ENCODE measurements around the gene ARHGEF10L.

Gene ARHGEF10L

DNA sequence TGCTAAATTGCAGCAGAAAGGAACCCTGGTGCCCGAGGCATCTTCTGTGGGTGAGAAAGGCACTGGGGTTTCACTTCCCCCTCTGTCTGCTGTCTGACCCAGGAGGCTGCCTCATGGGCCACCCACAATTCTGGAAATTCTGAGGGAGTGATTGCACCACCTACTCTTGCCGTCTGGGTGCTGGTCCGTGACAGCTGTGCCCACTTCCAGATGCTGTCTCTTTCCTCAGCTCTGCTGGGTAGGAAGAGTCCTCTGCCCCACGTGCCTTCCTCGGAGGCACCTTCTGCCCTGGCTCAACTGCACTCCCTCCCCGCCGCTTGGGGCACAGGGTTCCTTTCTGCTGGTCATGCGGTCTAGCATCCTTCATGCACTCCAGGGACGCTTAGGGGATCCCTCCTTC, 96.3 kb downstream of the ARHGEF10L start:
- DNase-seq (ENCODE audit: low read depth) = no peak

GRCh38 chr1:17636612-17637011, 97.1 kb downstream of the ARHGEF10L start:
- no peak for DNase-seq (ENCODE audit: low read depth)

DNA sequence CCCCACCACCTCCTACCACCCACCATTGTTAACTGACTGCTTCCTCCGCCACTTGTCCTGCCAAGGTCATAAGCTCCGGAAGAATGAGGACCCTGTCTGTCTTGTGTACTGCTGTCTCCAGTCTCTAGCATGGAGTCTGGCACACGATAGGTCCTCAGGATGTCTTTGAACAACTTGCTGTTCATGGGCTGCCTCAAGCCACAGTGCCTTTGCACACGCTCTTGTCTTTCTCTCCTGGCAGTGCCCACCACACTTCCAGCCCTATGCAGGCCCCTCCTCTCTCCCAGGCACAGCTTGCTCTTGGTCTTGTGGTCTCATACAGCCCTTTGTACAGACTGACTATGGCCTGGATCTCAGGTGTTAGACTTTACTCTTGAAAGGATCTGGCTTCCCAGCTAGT, 97.6 kb downstream of the ARHGEF10L start:
- DNase-seq (ENCODE audit: low read depth) = no peak

DNA sequence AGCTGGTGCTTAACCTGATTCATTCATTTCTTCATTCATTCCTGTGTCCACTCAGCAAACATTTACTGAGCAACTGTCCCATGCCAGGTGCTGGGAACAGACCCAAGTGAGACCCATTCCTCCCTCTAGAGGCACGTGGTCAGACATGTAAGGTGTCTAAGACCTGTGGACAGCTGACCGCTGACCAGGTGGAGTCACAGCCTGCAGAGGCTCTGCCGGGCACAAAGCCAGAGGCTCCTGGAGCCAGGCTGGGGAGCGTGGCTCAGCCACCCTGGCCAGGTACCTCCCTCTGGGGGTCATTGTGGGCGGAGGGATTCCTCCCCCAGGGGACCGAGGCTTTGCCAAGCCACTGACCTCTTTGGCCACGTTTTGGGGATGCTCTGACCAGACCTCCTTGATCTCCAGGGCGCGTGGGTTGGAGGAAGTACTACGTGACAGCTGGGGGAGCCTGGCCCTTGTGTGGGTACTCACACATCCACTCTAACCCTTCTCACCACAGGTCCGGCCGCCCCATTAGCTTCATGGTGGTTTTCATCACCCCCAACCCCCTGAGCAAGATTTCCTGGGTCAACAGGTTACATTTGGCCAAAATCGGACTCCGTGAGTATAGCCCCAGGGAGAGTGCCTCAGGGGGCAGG, 100.3 kb downstream of the ARHGEF10L start:
- DNase-seq (ENCODE audit: low read depth) = no peak

- DNase-seq (ENCODE audit: low read depth) = no peak
These were observed 100.9 kb downstream of the ARHGEF10L start for GRCh38 chr1:17640393-17640792.

- no peak for DNase-seq (ENCODE audit: low read depth)
These were observed 101.5 kb downstream of the ARHGEF10L start for GRCh38 chr1:17640975-17641374.

DNA sequence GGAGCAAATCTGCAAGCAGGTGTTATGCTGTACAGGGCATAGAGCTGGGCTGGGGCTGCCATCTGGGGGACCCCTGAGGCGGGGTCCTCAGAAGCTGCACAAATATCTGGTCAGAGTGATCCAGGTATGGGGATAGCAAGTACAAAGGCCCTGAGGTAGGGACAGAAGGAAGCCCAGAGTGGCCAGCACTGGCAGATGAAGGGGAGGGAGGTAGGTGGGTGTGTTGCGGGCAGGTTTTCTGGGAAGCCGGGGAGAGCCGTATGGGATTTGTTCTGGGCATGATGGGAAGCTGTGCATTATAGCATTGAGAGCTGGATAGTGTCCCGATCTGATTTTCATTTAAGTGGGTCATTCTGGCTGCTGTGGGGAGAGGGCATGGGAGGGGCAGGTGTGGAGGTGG, 102.7 kb downstream of the ARHGEF10L start:
- DNase-seq (ENCODE audit: low read depth) = no peak

GRCh38 chr1:17642943-17643342, 103.4 kb downstream of the ARHGEF10L start:
- DNase-seq (ENCODE audit: low read depth) = no peak

- no peak for DNase-seq (ENCODE audit: low read depth)
These were observed 104.6 kb downstream of the ARHGEF10L start for GRCh38 chr1:17643861-17644703.

GRCh38 chr1:17645068-17645911, 105.8 kb downstream of the ARHGEF10L start:
- DNase-seq (ENCODE audit: low read depth) = no peak

DNA sequence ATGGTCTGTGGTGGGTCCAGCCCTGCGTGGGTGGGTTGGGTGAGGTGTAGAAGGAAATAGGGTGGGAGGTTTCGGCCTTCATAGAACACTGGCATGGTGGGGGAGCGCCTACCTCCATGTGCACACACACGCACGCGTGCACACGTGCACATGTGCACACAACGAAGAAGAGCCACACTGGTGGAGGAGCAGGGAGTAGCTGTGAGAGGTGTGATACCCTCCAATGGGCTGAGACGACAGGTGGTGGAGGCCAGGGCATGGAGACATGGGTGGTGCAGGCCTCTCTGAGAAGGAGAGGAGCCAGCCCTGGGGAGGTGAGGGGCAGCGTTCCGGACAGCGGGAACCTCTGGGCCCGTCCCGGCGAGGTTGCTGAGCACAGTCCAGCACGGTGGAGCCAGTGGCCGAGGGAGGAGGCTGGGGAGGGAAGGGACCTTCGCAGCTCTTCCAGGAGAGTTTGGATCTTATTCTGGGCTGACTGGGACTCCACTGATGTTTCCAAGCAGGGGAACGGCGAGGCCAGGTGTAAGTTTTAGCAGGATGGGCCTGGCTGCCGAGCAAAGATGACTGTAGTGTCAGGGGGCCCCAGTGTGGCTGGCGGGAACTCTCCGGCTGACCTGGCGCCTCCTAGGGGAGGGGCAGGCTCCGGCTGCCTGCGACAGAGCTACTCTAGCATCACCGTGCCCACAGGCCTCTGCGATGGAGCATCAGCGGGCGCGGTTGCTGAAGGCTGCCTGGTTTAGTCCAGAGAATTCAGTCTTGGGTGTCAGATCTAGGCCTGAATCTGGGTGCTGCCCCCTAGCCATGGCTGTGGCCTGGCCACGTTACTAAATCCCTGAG, 107.2 kb downstream of the ARHGEF10L start:
- no peak for DNase-seq (ENCODE audit: low read depth)

- DNase-seq (ENCODE audit: low read depth) = no peak
These were observed 109.1 kb downstream of the ARHGEF10L start for GRCh38 chr1:17648457-17649145.

GRCh38 chr1:17649371-17650106, 110.0 kb downstream of the ARHGEF10L start:
- no peak for DNase-seq (ENCODE audit: low read depth)

DNA sequence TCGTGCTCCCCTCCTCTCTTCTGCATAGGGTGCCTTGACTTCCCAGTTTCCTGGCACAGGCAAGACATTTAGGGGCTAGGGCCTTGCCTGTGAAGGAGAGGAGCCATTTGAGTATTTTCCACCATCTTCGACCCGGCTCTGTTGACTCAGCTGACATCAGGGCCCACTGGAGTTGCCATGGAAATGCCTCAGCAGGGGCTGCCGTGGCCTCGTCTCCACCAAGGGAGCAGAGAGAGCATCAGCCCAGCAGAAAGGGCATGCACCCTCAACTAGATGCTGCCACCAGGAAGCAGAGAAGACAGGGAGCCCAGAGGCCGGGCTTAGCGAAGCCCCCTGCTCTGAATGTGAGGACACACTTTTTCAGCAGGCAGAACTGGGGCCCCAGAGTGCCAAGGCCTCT, 113.8 kb downstream of the ARHGEF10L start:
- DNase-seq (ENCODE audit: low read depth) = no peak

- DNase-seq (ENCODE audit: low read depth) = no peak
These were observed 114.3 kb downstream of the ARHGEF10L start for GRCh38 chr1:17653728-17654351.

DNA sequence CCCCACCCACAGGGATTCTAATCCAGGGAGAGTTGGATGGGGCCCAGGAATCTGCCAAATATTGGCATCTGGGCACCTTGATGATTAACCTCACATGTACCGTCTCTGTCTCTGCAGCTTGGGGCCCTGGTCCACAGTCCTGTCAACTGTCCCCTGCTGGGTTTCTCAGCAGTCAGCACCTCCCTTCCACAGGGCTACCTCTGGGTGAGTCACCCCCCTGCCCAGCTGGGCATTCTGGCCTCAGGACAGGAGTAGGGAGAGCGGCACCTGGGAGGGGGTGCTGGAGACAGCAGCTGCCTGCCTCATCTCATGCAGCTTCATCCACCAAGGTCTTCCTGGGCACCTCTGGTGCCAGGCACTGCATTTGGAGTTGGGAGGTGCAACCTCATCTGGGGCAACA, 115.0 kb downstream of the ARHGEF10L start:
- DNase-seq (ENCODE audit: low read depth) = no peak

DNA sequence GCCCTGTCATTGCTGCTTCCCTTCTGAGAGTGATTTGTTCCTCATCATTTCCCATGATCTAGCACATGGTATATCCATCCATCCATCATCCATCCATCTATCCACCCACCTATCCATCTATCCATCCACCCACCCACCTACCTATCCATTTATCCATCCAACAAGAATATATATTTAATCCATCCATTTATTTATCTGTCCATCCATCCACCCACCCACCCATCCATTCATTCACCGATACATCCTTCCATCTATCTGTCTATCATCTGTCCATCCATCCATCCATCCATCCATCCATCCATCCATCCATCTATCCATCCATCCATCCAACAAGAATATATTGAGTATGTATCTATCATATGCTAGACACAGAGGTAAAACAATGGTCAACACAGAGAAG, 115.7 kb downstream of the ARHGEF10L start:
- DNase-seq (ENCODE audit: low read depth) = no peak

GRCh38 chr1:17655922-17656321, 116.4 kb downstream of the ARHGEF10L start:
- DNase-seq (ENCODE audit: low read depth) = no peak

DNA sequence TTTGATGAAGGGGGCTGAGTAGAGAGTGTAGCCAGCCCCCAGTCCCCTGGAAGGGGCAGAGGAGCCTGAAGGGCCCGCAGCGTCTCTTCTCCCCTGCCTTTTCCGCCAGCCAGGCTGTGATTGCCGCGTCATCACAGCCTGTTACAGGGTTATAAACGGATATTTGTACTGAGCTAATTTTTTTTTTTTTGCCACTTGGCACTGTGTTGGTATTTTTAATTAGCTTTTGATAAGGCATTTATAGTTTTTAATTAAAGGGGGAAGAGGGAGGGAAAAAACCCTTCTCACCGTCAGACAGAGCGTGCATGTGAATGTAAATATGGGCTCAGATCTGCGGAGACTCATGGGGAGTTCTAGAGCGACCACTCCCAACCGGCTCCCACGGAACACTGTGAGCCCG, 117.9 kb downstream of the ARHGEF10L start:
- DNase-seq (ENCODE audit: low read depth) = no peak

- DNase-seq (ENCODE audit: low read depth) = no peak
These were observed 119.3 kb downstream of the ARHGEF10L start for GRCh38 chr1:17658837-17659236.
